ENCODE measurements around the gene IFIT3. TPM values are rescaled to one million over a fixed set of nuclear protein-coding genes. Genes with fewer than 3 reads are reported as not detected.
"Not testable (repeated sequence)": the region's sequence is repeated elsewhere in the genome, so short reads cannot be mapped to it uniquely, and the experiment has no call there.

IFIT3 gene
- total RNA-seq, 5 donors from 2014 or later (not counting 1 experiment from before 2014, with no cell fraction given) = 2.3 to 4.4 (median 3.9) TPM

DNA sequence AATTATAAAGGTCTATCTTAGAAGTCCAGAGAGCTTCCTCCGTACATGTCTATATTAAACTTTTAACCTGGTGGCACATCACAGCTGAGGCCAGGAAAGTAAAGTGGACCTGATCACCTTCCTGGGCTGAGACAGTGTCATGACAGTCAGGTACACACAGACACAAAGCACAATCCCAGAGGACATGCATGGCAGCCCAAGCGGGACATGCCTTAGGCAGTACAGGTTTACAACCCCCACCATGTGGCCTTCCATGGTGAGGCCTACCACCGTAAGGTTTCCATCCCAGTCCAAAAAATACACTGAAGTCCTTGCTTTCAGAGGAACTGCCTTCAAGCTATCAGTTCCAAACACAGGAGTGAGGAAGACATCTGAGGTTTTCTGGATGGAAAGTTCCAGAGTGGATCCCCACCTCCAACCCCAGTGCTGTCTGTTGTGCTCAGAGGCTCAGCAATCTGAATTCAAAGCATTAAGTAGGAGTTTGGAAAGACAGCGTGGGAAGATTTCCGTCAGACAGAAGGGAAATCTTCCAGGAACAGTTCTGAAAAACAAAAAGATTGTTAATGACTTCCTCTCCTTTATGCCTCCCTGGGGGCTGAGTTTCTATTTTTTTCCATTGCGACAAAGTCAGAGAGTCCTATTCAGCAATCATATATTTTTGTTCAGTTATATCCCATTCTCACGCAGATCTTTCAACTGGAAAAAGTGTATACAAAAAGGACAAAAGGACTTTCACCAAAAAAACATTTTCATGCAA lies 20.1 kb downstream of the IFIT3 start:
- H3K36me3 ChIP-seq (ENCODE audit: control insufficient read depth in 2 of 2, extremely low read depth in 1 of 2, insufficient read depth in 1 of 2, low read length in 1 of 2) = no peaks in the 10 kb centered on the region
- H3K36me3 Mint-ChIP-seq = no peaks in the 10 kb centered on the region
- ATAC-seq (replicated peaks in 1 of 4) = no peak
- H3K4me1 ChIP-seq (ENCODE audit: control insufficient read depth in 1 of 2, extremely low read depth in 1 of 2, insufficient read depth in 2 of 2, low read length in 2 of 2) = no peaks in the 10 kb centered on the region
- no peak overlapping the region for H3K4me3 ChIP-seq (ENCODE audit: control insufficient read depth in 1 of 2, extremely low read depth in 1 of 2, low read length in 1 of 2)
- no peak overlapping the region for H3K4me3 Mint-ChIP-seq
- no peak overlapping the region for H3K27ac Mint-ChIP-seq
- H3K9me3 ChIP-seq = no peaks in the 10 kb centered on the region
- H3K4me1 Mint-ChIP-seq = peaks cover 5 to 29% (median 16%) of the 10 kb centered on the region in 3 donors
- POLR2A ChIA-PET = no interaction called here
- DNase-seq = no peak
- peaks cover 0 to under 1% of the 10 kb centered on the region in 2 donors for H3K27me3 Mint-ChIP-seq
- no peaks in the 10 kb centered on the region for H3K27me3 ChIP-seq (replicated peaks in 1 of 2; ENCODE audit: control insufficient read depth in 2 of 2, extremely low read depth in 1 of 2, insufficient read depth in 2 of 2, low read length in 1 of 2)
- H3K9me3 Mint-ChIP-seq = no peaks in the 10 kb centered on the region
- CTCF ChIA-PET = interaction anchor here in 1 of 2 donors (0.5 kb wide), 1 partner anchor 99 kb away, joined by 3 read pairs; no protein-coding TSS in a partner anchor
- H3K27ac ChIP-seq (ENCODE audit: low read length) = no peak overlapping the region
- 86% methylated on average over 2 of the region's 7 CpGs for WGBS (ENCODE audit: insufficient coverage)

GRCh38 chr10:89348481-89348880 lies 20.7 kb downstream of the IFIT3 start:
- Histone ChIP-seq H3K27me3 (replicated peaks in 1 of 2; ENCODE audit: control insufficient read depth in 2 of 2, extremely low read depth in 1 of 2, insufficient read depth in 2 of 2, low read length in 1 of 2) (no peaks in the 10 kb centered on the region), H3K4me3 (ENCODE audit: control insufficient read depth in 1 of 2, extremely low read depth in 1 of 2, low read length in 1 of 2) (no peak overlapping the region), H3K36me3 (ENCODE audit: control insufficient read depth in 2 of 2, extremely low read depth in 1 of 2, insufficient read depth in 1 of 2, low read length in 1 of 2) (no peaks in the 10 kb centered on the region), H3K27ac (ENCODE audit: low read length) (no peak overlapping the region), H3K9me3 (no peaks in the 10 kb centered on the region), H3K4me1 (ENCODE audit: control insufficient read depth in 1 of 2, extremely low read depth in 1 of 2, insufficient read depth in 2 of 2, low read length in 2 of 2) (no peaks in the 10 kb centered on the region)
- ATAC-seq (replicated peaks in 1 of 4) (no peak), DNase-seq (no peak)
- H3K4me1 Mint-ChIP-seq = peaks cover 5 to 29% (median 16%) of the 10 kb centered on the region in 3 donors
- WGBS (ENCODE audit: insufficient coverage) = 88% methylated on average over 3 of the region's 5 CpGs
- peaks cover 3% of the 10 kb centered on the region for H3K36me3 Mint-ChIP-seq
- H3K9me3 Mint-ChIP-seq = no peaks in the 10 kb centered on the region
- H3K27me3 Mint-ChIP-seq = peaks cover 2 to 5% of the 10 kb centered on the region in 2 donors
- H3K27ac Mint-ChIP-seq = no peak overlapping the region
- H3K4me3 Mint-ChIP-seq = no peak overlapping the region
- POLR2A ChIA-PET = no interaction called here
- CTCF ChIA-PET = interaction anchor here in 1 of 2 donors (1.4 kb wide), 1 partner anchor 21 kb away, joined by 4 read pairs; no protein-coding TSS in a partner anchor

GRCh38 chr10:89348975-89349374 lies 21.2 kb downstream of the IFIT3 start:
- H3K4me3 Mint-ChIP-seq = no peak overlapping the region
- DNase-seq = no peak
- peaks cover 2 to 5% of the 10 kb centered on the region in 2 donors for H3K27me3 Mint-ChIP-seq
- H3K4me1 Mint-ChIP-seq = peaks cover 5 to 29% (median 16%) of the 10 kb centered on the region in 3 donors
- no peaks in the 10 kb centered on the region for H3K36me3 ChIP-seq (ENCODE audit: control insufficient read depth in 2 of 2, extremely low read depth in 1 of 2, insufficient read depth in 1 of 2, low read length in 1 of 2)
- no peak overlapping the region for H3K27ac ChIP-seq (ENCODE audit: low read length)
- ChIA-PET CTCF (interaction anchor here in 1 of 2 donors (1.4 kb wide), 1 partner anchor 21 kb away, joined by 4 read pairs; no protein-coding TSS in a partner anchor), POLR2A (no interaction called here)
- no peak overlapping the region for H3K4me3 ChIP-seq (ENCODE audit: control insufficient read depth in 1 of 2, extremely low read depth in 1 of 2, low read length in 1 of 2)
- peaks cover 5% of the 10 kb centered on the region for H3K36me3 Mint-ChIP-seq
- no CpG with 5 or more reads among the region's 2 CpGs for WGBS (ENCODE audit: insufficient coverage)
- H3K4me1 ChIP-seq (ENCODE audit: control insufficient read depth in 1 of 2, extremely low read depth in 1 of 2, insufficient read depth in 2 of 2, low read length in 2 of 2) = no peaks in the 10 kb centered on the region
- H3K27me3 ChIP-seq (replicated peaks in 1 of 2; ENCODE audit: control insufficient read depth in 2 of 2, extremely low read depth in 1 of 2, insufficient read depth in 2 of 2, low read length in 1 of 2) = no peaks in the 10 kb centered on the region
- no peaks in the 10 kb centered on the region for H3K9me3 ChIP-seq
- H3K9me3 Mint-ChIP-seq = no peaks in the 10 kb centered on the region
- H3K27ac Mint-ChIP-seq = no peak overlapping the region
- no peak for ATAC-seq (replicated peaks in 1 of 4)

DNA sequence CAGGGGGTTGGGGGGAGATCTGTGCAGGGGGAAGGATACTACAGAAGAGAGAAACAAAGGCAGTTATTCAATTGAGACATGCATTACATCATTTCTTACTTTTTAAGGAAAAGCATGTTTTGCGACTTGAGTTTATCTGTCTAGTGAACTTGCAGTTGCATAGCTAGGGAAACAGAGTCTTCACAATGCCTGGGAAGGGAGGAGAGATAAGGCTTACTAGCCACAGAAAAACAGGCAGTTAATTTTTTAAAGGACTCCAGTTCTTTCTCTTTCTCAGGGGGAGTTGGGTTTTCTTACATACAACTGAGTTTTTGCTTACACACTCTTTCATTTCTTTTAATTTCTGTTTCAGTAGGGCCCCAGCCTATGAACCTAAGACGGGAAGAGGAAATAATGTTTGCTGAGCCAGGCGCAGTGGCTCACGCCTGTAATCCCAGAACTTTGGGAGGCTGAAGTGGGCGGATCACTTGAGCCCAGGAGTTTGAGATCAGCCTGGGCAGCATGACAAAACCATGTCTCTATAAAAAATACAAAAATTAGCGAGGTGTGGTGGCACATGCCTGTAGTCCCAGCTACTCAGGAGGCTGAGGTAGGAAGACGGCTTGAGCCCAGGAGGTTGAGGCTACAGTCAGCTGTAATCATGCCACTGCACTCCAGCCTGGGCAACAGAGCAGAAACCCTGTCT lies 23.0 kb downstream of the IFIT3 start:
- H3K27me3 ChIP-seq (replicated peaks in 1 of 2; ENCODE audit: control insufficient read depth in 2 of 2, extremely low read depth in 1 of 2, insufficient read depth in 2 of 2, low read length in 1 of 2); H3K4me3 Mint-ChIP-seq; DNase-seq; H3K9me3 Mint-ChIP-seq; H3K36me3 ChIP-seq (ENCODE audit: control insufficient read depth in 2 of 2, extremely low read depth in 1 of 2, insufficient read depth in 1 of 2, low read length in 1 of 2); H3K27me3 Mint-ChIP-seq; H3K36me3 Mint-ChIP-seq; H3K9me3 ChIP-seq; POLR2A ChIA-PET; H3K27ac ChIP-seq (ENCODE audit: low read length); H3K4me3 ChIP-seq (ENCODE audit: control insufficient read depth in 1 of 2, extremely low read depth in 1 of 2, low read length in 1 of 2); H3K4me1 ChIP-seq (ENCODE audit: control insufficient read depth in 1 of 2, extremely low read depth in 1 of 2, insufficient read depth in 2 of 2, low read length in 2 of 2); ATAC-seq (replicated peaks in 1 of 4): not testable (repeated sequence)
- H3K4me1 Mint-ChIP-seq = peaks cover 5 to 29% (median 16%) of the 10 kb centered on the region in 3 donors
- peak overlapping the region in 1 of 2 donors; percentile 24 for H3K27ac Mint-ChIP-seq
- CTCF ChIA-PET = interaction anchor here in 1 of 2 donors (1.1 kb wide), 1 partner anchor 19 kb away, joined by 3 read pairs; no protein-coding TSS in a partner anchor
- 68% methylated on average over 2 of the region's 7 CpGs for WGBS (ENCODE audit: insufficient coverage)

DNA sequence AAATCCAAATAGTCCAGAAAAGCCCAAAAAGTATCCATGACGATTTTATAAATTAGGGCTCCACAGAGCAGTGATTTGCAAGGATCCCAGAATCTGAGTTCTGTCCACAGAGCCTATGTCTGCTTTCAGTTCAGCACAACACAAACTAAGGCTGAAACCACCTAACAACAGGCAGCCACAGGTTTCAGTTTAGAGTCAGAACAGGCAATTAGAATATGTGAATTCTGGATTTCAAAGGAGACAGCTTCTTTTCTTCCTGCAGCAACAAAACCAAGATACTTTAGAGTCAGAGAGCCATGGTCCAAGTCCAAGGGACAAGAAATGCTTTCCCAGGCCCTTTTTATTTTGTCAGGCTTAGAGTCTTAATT lies 23.6 kb downstream of the IFIT3 start:
- Mint-ChIP-seq H3K27me3 (peaks cover 2 to 5% of the 10 kb centered on the region in 2 donors), H3K27ac (no peak overlapping the region), H3K4me3 (no peak overlapping the region), H3K36me3 (peaks cover 8% of the 10 kb centered on the region), H3K9me3 (no peaks in the 10 kb centered on the region), H3K4me1 (peaks cover 5 to 29% (median 16%) of the 10 kb centered on the region in 3 donors)
- ChIA-PET POLR2A (no interaction called here), CTCF (interaction anchor here in 1 of 2 donors (1.1 kb wide), 1 partner anchor 18 kb away, joined by 3 read pairs; no protein-coding TSS in a partner anchor)
- Histone ChIP-seq H3K27ac (ENCODE audit: low read length) (no peak overlapping the region), H3K9me3 (no peaks in the 10 kb centered on the region), H3K27me3 (replicated peaks in 1 of 2; ENCODE audit: control insufficient read depth in 2 of 2, extremely low read depth in 1 of 2, insufficient read depth in 2 of 2, low read length in 1 of 2) (peaks cover 0 to 2% of the 10 kb centered on the region in 2 experiments), H3K4me3 (ENCODE audit: control insufficient read depth in 1 of 2, extremely low read depth in 1 of 2, low read length in 1 of 2) (no peak overlapping the region), H3K4me1 (ENCODE audit: control insufficient read depth in 1 of 2, extremely low read depth in 1 of 2, insufficient read depth in 2 of 2, low read length in 2 of 2) (no peaks in the 10 kb centered on the region), H3K36me3 (ENCODE audit: control insufficient read depth in 2 of 2, extremely low read depth in 1 of 2, insufficient read depth in 1 of 2, low read length in 1 of 2) (no peaks in the 10 kb centered on the region)
- ATAC-seq (replicated peaks in 1 of 4) = no peak
- 71% methylated on average over 1 of the region's 1 CpG for WGBS (ENCODE audit: insufficient coverage)
- DNase-seq = no peak

- H3K27ac Mint-ChIP-seq = no peak overlapping the region
- peaks cover 2 to 5% of the 10 kb centered on the region in 2 donors for H3K27me3 Mint-ChIP-seq
- DNase-seq (no peak), ATAC-seq (replicated peaks in 1 of 4) (no peak)
- peaks cover 8% of the 10 kb centered on the region for H3K36me3 Mint-ChIP-seq
- H3K27me3 ChIP-seq (replicated peaks in 1 of 2; ENCODE audit: control insufficient read depth in 2 of 2, extremely low read depth in 1 of 2, insufficient read depth in 2 of 2, low read length in 1 of 2) = peaks cover 0 to 2% of the 10 kb centered on the region in 2 experiments
- no peaks in the 10 kb centered on the region for H3K36me3 ChIP-seq (ENCODE audit: control insufficient read depth in 2 of 2, extremely low read depth in 1 of 2, insufficient read depth in 1 of 2, low read length in 1 of 2)
- no peak overlapping the region for H3K4me3 ChIP-seq (ENCODE audit: control insufficient read depth in 1 of 2, extremely low read depth in 1 of 2, low read length in 1 of 2)
- ChIA-PET POLR2A (no interaction called here), CTCF (no interaction called here)
- 83% methylated on average over 8 of the region's 12 CpGs for WGBS (ENCODE audit: insufficient coverage)
- H3K4me1 ChIP-seq (ENCODE audit: control insufficient read depth in 1 of 2, extremely low read depth in 1 of 2, insufficient read depth in 2 of 2, low read length in 2 of 2) = no peaks in the 10 kb centered on the region
- H3K27ac ChIP-seq (ENCODE audit: low read length) = no peak overlapping the region
- H3K4me3 Mint-ChIP-seq = no peak overlapping the region
- H3K9me3 Mint-ChIP-seq = no peaks in the 10 kb centered on the region
- H3K4me1 Mint-ChIP-seq = peaks cover 5 to 29% (median 16%) of the 10 kb centered on the region in 3 donors
- H3K9me3 ChIP-seq = no peaks in the 10 kb centered on the region
These were observed 24.2 kb downstream of the IFIT3 start for GRCh38 chr10:89351780-89352597.

Measured in T-cell (primary cell).